HEK293 (cell line): ENCODE data around the gene PLBD1.

Experiments used
- AEBP2 ChIP-seq: fragments of 450-650 bp; formaldehyde crosslinking; IDR thresholded peaks from 2 replicates; pipeline ENCODE4 v1.5.1; 2016; ENCODE audit warnings: missing biosample characterization, missing genetic modification characterization, borderline replicate concordance
- CTCF ChIP-seq: fragments of 450-650 bp; formaldehyde crosslinking; IDR thresholded peaks from 2 replicates; pipeline ENCODE4 v1.5.1; 2016; ENCODE audit warnings: missing biosample characterization, missing genetic modification characterization
- ZNF16 ChIP-seq: fragments of 450-650 bp; formaldehyde crosslinking; IDR thresholded peaks from 2 replicates; pipeline ENCODE4 v1.5.1; 2016; ENCODE audit warnings: low read depth, missing biosample characterization, missing genetic modification characterization
- ZNF24 ChIP-seq: fragments of 450-650 bp; formaldehyde crosslinking; IDR thresholded peaks from 2 replicates; pipeline ENCODE4 v1.5.1; 2016; ENCODE audit warnings: missing biosample characterization, missing genetic modification characterization
- ZNF274 ChIP-seq, 2 experiments: fragments of 200-500 bp in 1 of 2; fragments of 450-650 bp in 1 of 2; sonication (Bioruptor generic) in 1 of 2; formaldehyde crosslinking in 1 of 2; IDR thresholded peaks; 2 replicates each; pipeline versions ENCODE4 v1.5.1 to v1.6.1; 2014 to 2016; ENCODE audit warnings: borderline replicate concordance in 1 of 2, inconsistent platforms in 1 of 2, low read length in 1 of 2, missing biosample characterization in 1 of 2, missing genetic modification characterization in 1 of 2
- ZNF645 ChIP-seq: fragments of 450-650 bp; formaldehyde crosslinking; IDR thresholded peaks from 2 replicates; pipeline ENCODE4; 2016; ENCODE audit warnings: missing biosample characterization, missing genetic modification characterization
- ZNF768 ChIP-seq: fragments of 450-650 bp; formaldehyde crosslinking; IDR thresholded peaks from 2 replicates; pipeline ENCODE4 v1.5.1; 2018; ENCODE audit warnings: missing biosample characterization, mild to moderate bottlenecking, missing genetic modification characterization

- TF ChIP-seq AEBP2: no peak
- no peak for TF ChIP-seq CTCF (tag by site-specific recombination)
- no peak for TF ChIP-seq ZNF24
- no peak for TF ChIP-seq ZNF645 (tag by site-specific recombination)
- no peak for TF ChIP-seq ZNF274 (IDR thresholded peaks at IDR 0.05; ENCODE audit: low read length)
- no peak for TF ChIP-seq ZNF274 (tag by site-specific recombination; IDR thresholded peaks at IDR 0.05; ENCODE audit: borderline replicate concordance)
- no peak for TF ChIP-seq ZNF768 (tag by site-specific recombination)
- no peak for TF ChIP-seq ZNF16 (tag by site-specific recombination)
Observed at GRCh38 chr12:14558473-14558959, 9.2 kb downstream of the PLBD1 start.
